ENCODE results near the gene USP3. TPM values are rescaled to one million over a fixed set of nuclear protein-coding genes. Genes with fewer than 3 reads are reported as not detected.

USP3 gene
- total RNA-seq, 1 donor from 2014 or later = 16.2 TPM

DNA sequence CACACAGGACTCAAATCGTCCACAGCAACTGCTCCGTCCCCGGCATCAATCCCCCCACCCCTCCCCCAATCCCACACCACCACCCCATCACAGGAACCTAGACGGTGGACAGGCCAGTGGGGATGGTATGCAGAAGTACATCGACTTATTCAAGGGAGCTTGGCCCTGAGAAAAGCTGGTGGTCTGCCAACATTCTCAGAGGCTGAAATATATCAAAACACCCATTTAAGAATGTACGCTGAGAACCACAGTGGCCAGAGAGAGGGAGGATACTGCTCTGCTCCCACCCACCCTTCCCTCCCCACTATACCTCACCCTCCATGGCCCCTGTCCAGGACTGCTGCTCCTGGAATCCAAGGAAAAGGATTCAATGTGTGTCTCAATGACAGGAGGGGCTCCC is 12.4 kb upstream of the USP3 start:
- intact Hi-C loops (cut with DNase I) = no loop called here
- peak; percentile 50 for DNase-seq (ENCODE audit: low spot score)

GRCh38 chr15:63492541-63493077 is 11.8 kb upstream of the USP3 start:
- intact Hi-C loops (cut with DNase I) = no loop called here
- peak; percentile 2 for DNase-seq (ENCODE audit: low spot score)

DNA sequence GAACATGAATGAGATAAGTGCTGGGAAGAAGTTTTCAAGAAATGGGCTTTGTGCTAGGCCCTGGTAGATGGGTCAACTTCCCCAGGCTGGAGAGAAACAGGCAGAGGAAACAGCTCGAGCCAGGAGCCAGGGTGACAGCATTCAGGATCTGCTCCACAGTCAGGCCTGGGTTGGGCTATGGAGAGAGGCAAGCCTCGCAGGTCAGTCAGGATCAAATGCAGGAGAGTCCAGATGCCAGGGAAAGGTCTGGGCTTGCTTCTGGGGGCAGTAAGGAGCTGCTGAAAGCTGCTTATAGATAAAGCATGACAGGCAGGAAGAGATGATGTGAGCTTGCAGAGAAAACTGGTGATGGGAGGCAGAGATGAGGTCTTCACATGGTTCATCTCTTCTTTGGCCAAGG is 11.0 kb upstream of the USP3 start:
- DNase-seq (ENCODE audit: low spot score) = no peak
- intact Hi-C loops (cut with DNase I) = no loop called here

DNA sequence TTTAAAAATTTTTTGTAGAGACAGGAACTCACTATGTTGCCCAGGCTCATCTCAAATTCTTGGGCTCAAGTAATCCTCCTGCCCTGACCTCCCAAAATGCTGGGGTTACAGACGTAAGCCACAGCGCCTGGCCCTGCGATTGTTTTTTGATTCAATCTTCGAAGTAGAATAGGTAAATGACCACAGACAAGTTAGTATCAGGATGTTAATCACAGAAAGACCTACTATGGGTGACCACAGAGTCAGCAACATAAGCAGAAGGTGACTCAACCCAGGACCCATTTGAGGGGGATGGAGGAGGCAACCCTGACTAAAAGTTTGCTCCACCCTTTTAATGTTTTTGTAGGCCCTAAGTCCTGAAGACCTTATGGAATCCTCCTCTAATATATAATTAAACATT is 10.0 kb upstream of the USP3 start:
- no peak for DNase-seq (ENCODE audit: low spot score)
- intact Hi-C loops (cut with DNase I) = no loop called here

DNA sequence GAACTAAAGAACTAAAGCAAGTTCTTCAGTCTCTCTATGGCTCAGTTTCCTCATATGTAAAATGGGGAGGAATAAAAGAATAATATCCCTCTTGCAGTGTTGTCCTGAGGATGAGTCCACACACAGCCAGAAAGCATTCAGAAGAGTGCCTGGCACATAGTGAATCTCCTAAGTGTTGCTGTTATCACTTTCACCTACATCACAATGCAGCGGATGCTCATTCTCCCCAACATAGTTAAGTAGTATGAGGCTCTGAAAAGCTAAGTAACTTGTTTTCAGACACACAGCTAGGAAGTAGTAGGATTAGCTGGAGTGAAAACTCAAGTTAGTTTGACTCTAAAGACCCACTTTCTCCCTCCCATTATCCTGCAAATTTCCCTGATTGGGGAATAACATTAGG is 9.1 kb upstream of the USP3 start:
- intact Hi-C loops (cut with DNase I) = no loop called here
- DNase-seq (ENCODE audit: low spot score) = no peak

GRCh38 chr15:63495780-63496488 is 8.5 kb upstream of the USP3 start:
- intact Hi-C loops (cut with DNase I) = no loop called here
- no peak for DNase-seq (ENCODE audit: low spot score)

GRCh38 chr15:63497642-63498467 is 6.5 kb upstream of the USP3 start:
- peak; percentile 89 for DNase-seq (ENCODE audit: low spot score)

DNA sequence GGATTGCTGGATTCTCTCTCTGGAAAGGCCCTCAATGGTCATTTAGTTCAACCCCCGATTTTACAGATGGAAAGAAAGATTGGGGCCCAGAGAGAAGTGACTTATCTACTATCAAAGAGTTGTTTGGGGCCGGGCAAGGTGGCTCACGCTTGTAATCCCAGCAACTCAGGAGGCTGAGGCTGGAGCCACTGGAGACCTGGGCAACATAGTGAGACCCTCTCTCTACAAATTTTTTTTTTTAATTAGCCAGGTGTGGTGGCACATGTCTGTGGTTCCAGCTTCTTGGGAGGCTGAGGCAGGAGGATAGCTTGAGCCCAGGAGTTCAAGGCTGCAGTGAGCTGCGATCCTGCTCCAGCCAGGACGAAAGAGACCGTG is 5.2 kb upstream of the USP3 start:
- intact Hi-C loops (cut with DNase I) = no loop called here
- no peak for DNase-seq (ENCODE audit: low spot score)

More at GRCh38 chr15:63497642-63498467, 6.5 kb upstream of the USP3 start:
- intact Hi-C loops (cut with DNase I) = no loop called here

DNA sequence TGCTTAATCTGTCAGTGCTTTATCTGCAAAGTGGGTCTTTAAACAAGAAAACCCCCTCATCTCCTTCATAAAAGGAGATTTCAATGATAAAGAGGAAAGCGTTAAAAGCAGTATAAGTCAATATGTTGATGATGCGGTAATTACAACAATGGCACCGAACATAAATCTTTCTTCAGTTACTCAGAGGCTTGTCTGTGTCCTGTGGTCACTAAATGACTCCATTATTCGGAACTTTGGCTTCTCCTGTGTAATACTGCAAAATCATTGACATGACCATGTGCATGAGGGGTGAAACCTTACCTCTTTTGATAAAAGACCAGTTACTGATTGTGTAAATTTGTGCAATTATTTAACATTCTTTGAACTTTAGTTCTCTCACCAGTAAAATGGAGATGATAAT is 4.8 kb upstream of the USP3 start:
- intact Hi-C loops (cut with DNase I) = loop anchor here (5.0 to 10.0 kb wide), 2 partner anchors 53 to 965 kb away; partner anchors contain the start of gene ZNF609
- no peak for DNase-seq (ENCODE audit: low spot score)

- DNase-seq (ENCODE audit: low spot score) = no peak
- intact Hi-C loops (cut with DNase I) = loop anchor here (5.0 to 10.0 kb wide), 2 partner anchors 52 to 964 kb away; partner anchors contain the start of gene ZNF609
Measured at GRCh38 chr15:63500265-63501250, 3.8 kb upstream of the USP3 start.

DNA sequence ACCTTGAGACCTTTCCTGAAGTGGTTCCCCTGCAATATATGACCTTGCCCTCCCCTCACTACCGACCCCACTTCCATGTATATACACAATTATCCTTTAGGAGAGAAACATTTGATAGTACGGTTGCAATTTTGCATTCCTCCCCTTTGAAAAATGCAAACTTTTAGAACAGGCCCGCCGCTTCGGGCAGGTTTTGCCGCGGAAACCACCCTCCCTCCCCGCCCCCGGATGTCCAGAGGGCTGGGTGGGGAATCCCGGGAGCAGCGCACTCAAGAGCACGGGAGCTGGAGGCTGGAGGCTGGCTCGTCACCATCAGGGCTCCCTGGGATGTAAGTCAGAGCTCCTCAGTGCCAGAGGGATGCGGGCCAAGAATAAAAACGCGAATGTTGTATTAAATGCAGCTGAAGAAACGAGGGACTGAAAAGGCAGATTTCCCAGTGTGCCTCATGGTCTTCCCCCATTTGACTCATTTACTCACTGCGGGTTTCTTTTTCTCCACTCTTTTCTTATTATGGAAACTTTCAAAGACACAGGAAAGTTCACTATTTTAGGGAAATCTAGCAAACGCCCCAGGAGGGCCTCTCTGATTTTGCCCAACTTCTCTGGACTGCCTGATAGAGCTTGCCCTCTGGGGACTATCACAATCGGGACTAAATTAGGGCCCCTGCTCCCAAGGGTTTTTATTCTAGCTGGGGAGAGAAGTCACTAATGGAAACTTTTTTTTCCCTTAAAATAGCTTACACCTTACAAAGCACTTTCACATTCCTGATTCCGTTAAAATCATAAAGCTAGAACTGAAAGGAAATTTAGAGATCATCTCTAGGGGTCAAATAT is 2.9 kb upstream of the USP3 start:
- intact Hi-C loops (cut with DNase I) = loop anchor here (2.0 to 10.0 kb wide), 3 partner anchors 51 to 963 kb away; partner anchors contain the start of genes FBXL22 and ZNF609
- DNase-seq (ENCODE audit: low spot score) = peak; percentile 86

DNA sequence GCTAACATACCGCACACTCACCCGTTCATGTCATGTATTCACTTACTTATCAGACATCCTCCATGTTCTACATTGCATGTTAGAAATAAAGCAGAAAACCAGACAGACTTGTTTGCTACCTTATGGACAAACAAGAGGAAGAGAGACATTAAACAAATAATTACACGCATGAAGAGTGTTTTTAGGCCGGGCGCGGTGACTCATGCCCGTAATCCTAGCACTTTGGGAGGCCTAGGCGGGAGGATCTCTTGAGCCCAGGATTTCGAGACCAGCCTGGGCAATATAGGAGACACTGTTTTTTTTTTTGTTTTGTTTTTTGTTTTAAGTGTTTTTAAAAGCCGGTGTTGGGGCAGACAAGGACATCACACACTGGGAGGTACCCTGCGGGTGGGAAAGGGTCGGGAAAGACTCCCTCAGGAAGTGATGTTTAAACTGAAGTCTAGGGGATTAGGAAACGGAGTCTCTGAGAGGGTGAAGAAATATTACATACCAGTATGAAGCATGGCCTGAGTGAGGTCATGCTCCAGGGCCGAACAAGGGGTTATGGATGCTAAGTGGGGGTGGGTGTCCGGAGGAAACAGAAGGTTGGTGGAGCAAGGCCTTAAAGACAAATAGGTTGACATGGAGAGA is 2.1 kb upstream of the USP3 start:
- intact Hi-C loops (cut with DNase I) = loop anchor here (2.0 to 10.0 kb wide), 3 partner anchors 50 to 963 kb away; partner anchors contain the start of genes FBXL22 and ZNF609
- no peak for DNase-seq (ENCODE audit: low spot score)

- DNase-seq (ENCODE audit: low spot score) = peak; percentile 97
- intact Hi-C loops (cut with DNase I) = loop anchor here (2.0 to 10.0 kb wide), 3 partner anchors 49 to 962 kb away; partner anchors contain the start of genes FBXL22 and ZNF609
Measured at GRCh38 chr15:63502843-63503738, 1.3 kb upstream of the USP3 start.

- DNase-seq (ENCODE audit: low spot score) = peak; percentile 82
- intact Hi-C loops (cut with DNase I) = loop anchor here (2.0 to 10.0 kb wide), 3 partner anchors 49 to 961 kb away; partner anchors contain the start of genes FBXL22 and ZNF609
Measured at GRCh38 chr15:63503739-63504246, 600 bp upstream of the USP3 start.

- DNase-seq (ENCODE audit: low spot score) = peak; percentile 88
- intact Hi-C loops (cut with DNase I) = loop anchor here (5.0 to 10.0 kb wide), 2 partner anchors 47 to 960 kb away; partner anchors contain the start of gene ZNF609
Measured at GRCh38 chr15:63504979-63505841, 817 bp downstream of the USP3 start.
